Suprapubic skin (tissue), 4 donors: Measurements from ENCODE around the gene LITAF.

Experiments
- CTCF ChIP-seq, 2 donors: fragments of 200-600 bp in 1 of 2; fragments of 450-650 bp in 1 of 2; sonication (generic) in 1 of 2; IDR thresholded peaks; one replicate each; pipeline ENCODE4 v1.5.1; 2016 to 2019; ENCODE audit warnings: antibody characterized with exemption in 2 of 2, mild to moderate bottlenecking in 1 of 2, moderate library complexity in 1 of 2
- EP300 ChIP-seq: sonication (generic); formaldehyde crosslinking; IDR thresholded peaks from one replicate; pipeline ENCODE4 v1.6.1; 2017; ENCODE audit warnings: antibody characterized with exemption
- POLR2AphosphoS5 ChIP-seq, 3 donors: sonication (generic); formaldehyde crosslinking; IDR thresholded peaks; one replicate each; pipeline ENCODE4 v1.6.1; 2017; ENCODE audit warnings: antibody characterized with exemption in 3 of 3

GRCh38 chr16:11621539-11621919 is 34.8 kb upstream of the LITAF start:
- TF ChIP-seq CTCF (IDR thresholded peaks at IDR 0.05) (no peak), EP300 (no peak), POLR2AphosphoS5 (IDR thresholded peaks at IDR 0.05) (no peak)
